Small intestine (tissue), 7 donors: Measurements from ENCODE around the gene CDH23. TPM values are rescaled to one million over a fixed set of nuclear protein-coding genes. Genes with fewer than 3 reads are reported as not detected.

Experiments
- DNase-seq, 2 donors: peaks; one replicate each; pipeline versions ENCODE4 v3.0.0 to v3.0.0-alpha.2; 2013
- FAIRE-seq: peaks from 2 replicates; lab custom pipeline; 2012; peaks lifted over from hg19 to GRCh38; lab: Jason Lieb, UNC
- H3K27ac ChIP-seq, 3 donors: one replicate each; pipeline ENCODE4 v1.5.1; 2013; ENCODE audit warnings: low read length in 2 of 3, mild to moderate bottlenecking in 2 of 3, control low read depth in 1 of 3, inconsistent platforms in 1 of 3, low read depth in 1 of 3, moderate library complexity in 1 of 3
- H3K27me3 ChIP-seq, 3 donors: one replicate each; pipeline ENCODE4 v1.6.1; 2013; ENCODE audit warnings: low read length in 3 of 3, inconsistent platforms in 1 of 3; ENCODE audit not compliant: control insufficient read depth in 3 of 3, insufficient read depth in 3 of 3
- H3K36me3 ChIP-seq, 3 donors: one replicate each; pipeline ENCODE4 v1.6.1; 2013; ENCODE audit warnings: low read length in 3 of 3, inconsistent platforms in 1 of 3, low read depth in 1 of 3, mild to moderate bottlenecking in 1 of 3, moderate library complexity in 1 of 3; ENCODE audit not compliant: control insufficient read depth in 3 of 3, insufficient read depth in 2 of 3
- H3K4me1 ChIP-seq, 3 donors: one replicate each; pipeline ENCODE4 v1.6.1; 2013; ENCODE audit warnings: low read length in 2 of 3, inconsistent platforms in 1 of 3, low read depth in 1 of 3, mild to moderate bottlenecking in 1 of 3, moderate library complexity in 1 of 3; ENCODE audit not compliant: control insufficient read depth in 3 of 3, insufficient read depth in 2 of 3
- H3K4me3 ChIP-seq, 3 donors: one replicate each; pipeline ENCODE4 v1.5.1; 2013; ENCODE audit warnings: low read length in 3 of 3, control low read depth in 1 of 3, inconsistent platforms in 1 of 3, low read depth in 1 of 3, mild to moderate bottlenecking in 1 of 3, moderate library complexity in 1 of 3
- H3K9me3 ChIP-seq, 2 donors: one replicate each; pipeline ENCODE4 v1.6.1; 2013; ENCODE audit warnings: low read depth in 1 of 2, low read length in 1 of 2; ENCODE audit not compliant: control insufficient read depth in 2 of 2, insufficient read depth in 1 of 2
- WGBS, 3 donors: extraction: QIAGEN DNeasy Blood & Tissue Kit; methylation state at CpG; one replicate each; pipeline ENCODE4 v1.1.7; 2013; 5-methylcytosine and 5-hydroxymethylcytosine counted together
- polyA plus RNA-seq, 4 donors: library from polyadenylated mRNA; stranded (reverse) in 3 of 4; unstranded in 1 of 4; fragments of 200-250 nt in 3 of 4; fragments of 120-200 nt in 1 of 4; gene quantifications; one replicate each; pipeline versions ENCODE4 v1.2.1 to v1.2.3, GENCODE V29; 2013
- donor health status: healthy with polysubstance abuse.
- donor health status: control.
- donor health status: control.
- donor health status: Bipolar disorder and iron deficiency.
- donor health status: healthy.

CDH23 gene
- polyA plus RNA-seq, 4 donors: 0.89 to 2.5 (median 1.6) TPM

DNA sequence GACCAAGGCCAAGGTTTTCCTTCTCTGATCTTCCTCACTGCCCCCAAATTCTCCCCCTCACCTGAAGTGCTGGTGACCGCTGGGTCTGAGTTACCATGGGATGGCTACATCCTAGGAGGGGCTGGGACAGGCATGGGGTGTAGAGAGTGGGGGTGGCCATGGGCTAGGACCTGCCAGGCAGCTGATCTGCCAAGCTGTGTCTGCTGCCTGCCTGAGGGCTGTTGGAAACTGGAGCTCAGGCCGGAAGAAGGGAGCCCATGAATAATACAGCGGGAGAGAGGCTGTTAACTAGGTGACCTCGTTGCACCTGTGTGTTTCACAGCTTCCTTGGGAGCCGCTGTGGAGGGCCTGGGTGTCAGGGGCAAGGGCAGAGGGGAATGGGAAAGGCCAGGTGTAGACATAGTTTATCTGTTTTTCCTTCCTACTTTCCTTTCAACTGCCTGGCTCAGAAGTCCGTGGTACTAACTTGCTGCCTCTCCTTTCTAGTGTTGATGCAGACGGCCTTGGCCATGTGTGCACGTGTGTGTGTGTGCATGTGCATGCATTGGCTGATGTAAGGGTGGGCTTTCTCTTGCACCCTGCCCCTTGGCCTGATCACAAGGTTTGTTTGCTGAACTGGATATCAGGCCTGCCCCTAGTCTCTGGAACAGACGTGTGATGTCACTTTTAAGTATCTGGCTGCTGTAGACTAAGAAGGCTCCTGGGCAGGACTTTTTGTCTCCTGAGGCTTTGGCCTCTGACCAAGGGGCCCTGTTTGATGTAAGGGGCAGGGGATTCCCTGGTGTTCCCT lies 11.9 kb downstream of the CDH23 start:
- no peaks in the 10 kb centered on the region for H3K36me3 ChIP-seq
- no peak overlapping the region for H3K27ac ChIP-seq
- FAIRE-seq: no peak
- H3K27me3 ChIP-seq: peaks cover 0 to 13% (median 0%) of the 10 kb centered on the region in 3 donors
- H3K9me3 ChIP-seq: no peaks in the 10 kb centered on the region
- 73 to 79% (median 75%) methylated on average over 9 of the region's 9 CpGs for whole genome bisulfite sequencing, 3 donors
- H3K4me1 ChIP-seq: no peaks in the 10 kb centered on the region
- DNase-seq: no peak
- no peak overlapping the region for H3K4me3 ChIP-seq

GRCh38 chr10:71409516-71410104 lies 12.9 kb downstream of the CDH23 start:
- no peaks in the 10 kb centered on the region for H3K4me1 ChIP-seq
- no peaks in the 10 kb centered on the region for H3K9me3 ChIP-seq
- no peak overlapping the region for H3K27ac ChIP-seq
- H3K36me3 ChIP-seq: no peaks in the 10 kb centered on the region
- no peak for FAIRE-seq
- H3K4me3 ChIP-seq: no peak overlapping the region
- peaks cover 0 to 9% (median 0%) of the 10 kb centered on the region in 3 donors for H3K27me3 ChIP-seq
- DNase-seq: no peak
- WGBS, 3 donors: 58 to 71% (median 66%) methylated on average over 3 of the region's 3 CpGs

DNA sequence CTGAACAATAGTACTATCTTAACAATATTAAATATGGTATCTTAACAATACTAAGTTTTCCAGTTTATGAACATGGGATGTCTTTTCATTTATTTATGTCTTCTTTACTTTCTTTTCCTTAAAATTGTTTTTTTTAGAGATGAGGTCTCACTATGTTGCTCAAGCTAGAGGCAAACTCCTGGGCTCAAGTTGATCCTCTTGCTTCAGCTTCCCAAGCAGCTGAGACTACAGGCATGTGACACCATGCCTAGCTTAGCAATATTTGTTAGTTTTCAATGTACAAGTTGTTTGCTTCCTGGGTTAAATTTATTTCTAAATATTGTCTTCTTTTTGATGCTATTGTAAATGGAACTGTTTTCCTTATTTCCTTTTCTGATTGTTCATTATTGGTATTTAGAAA lies 16.9 kb downstream of the CDH23 start:
- no peaks in the 10 kb centered on the region for H3K36me3 ChIP-seq
- no peak overlapping the region for H3K27ac ChIP-seq
- no peaks in the 10 kb centered on the region for H3K4me1 ChIP-seq
- no peak overlapping the region for H3K4me3 ChIP-seq
- peaks cover 0 to 8% (median 7%) of the 10 kb centered on the region in 3 donors for H3K27me3 ChIP-seq
- FAIRE-seq (no peak), DNase-seq (no peak)
- peaks cover 0 to 5% of the 10 kb centered on the region in 2 donors for H3K9me3 ChIP-seq

DNA sequence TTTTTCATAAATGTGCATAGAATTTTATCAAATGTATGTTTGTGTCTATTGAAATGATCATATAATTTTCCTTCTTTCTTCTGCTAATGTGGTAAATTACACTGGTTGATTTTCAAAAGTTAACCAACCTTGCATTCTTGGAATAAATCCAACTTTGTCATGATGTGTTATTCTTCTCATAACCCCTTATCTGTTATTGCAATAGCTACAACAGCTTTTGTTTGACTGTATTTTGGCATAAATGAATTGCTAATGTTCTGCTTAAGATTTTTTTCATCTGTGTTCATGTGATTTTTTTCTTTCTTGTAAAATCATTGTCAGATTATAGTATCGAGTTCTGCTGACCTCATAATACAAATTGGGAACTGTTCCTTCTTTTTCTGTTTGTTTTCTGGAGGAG lies 17.6 kb downstream of the CDH23 start:
- Histone ChIP-seq H3K9me3 (peaks cover 0 to 5% of the 10 kb centered on the region in 2 donors), H3K27ac (no peak overlapping the region), H3K36me3 (no peaks in the 10 kb centered on the region), H3K4me1 (no peaks in the 10 kb centered on the region), H3K4me3 (no peak overlapping the region), H3K27me3 (peaks cover 0 to 8% (median 7%) of the 10 kb centered on the region in 3 donors)
- FAIRE-seq (no peak), DNase-seq (no peak)
- 25 to 51% (median 39%) methylated on average over 1 of the region's 1 CpG for WGBS, 3 donors

DNA sequence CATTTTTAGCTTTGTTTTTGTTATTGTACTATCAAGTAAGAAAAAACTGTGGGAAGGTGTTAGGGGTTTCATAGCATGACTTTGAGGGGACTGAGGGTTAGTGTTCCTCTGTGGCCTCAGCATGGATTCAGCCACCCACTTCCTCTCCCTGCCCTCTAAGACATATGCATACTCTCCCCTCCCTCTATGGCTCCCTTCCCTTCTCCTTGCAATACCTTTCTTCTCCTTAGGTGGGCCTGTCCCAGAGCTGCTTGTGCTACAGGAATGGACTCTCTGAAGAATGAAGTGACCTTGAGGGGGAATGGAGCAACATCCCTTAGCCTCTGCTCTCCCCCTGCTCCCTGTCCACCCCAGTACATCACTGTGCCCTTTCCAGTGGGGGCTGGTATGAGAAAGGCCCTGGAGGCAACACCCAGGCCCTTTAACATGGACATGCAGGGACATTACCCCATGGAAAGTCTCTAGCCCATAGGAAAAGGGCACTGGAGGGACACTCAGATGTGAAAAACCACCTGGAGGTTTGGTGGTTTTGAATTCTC lies 22.4 kb downstream of the CDH23 start:
- Histone ChIP-seq H3K36me3 (no peaks in the 10 kb centered on the region), H3K27me3 (peaks cover 0 to 12% (median 7%) of the 10 kb centered on the region in 3 donors), H3K4me1 (no peaks in the 10 kb centered on the region), H3K27ac (no peak overlapping the region), H3K9me3 (peaks cover 0 to 5% of the 10 kb centered on the region in 2 donors), H3K4me3 (no peak overlapping the region)
- no peak for DNase-seq
- FAIRE-seq: no peak

DNA sequence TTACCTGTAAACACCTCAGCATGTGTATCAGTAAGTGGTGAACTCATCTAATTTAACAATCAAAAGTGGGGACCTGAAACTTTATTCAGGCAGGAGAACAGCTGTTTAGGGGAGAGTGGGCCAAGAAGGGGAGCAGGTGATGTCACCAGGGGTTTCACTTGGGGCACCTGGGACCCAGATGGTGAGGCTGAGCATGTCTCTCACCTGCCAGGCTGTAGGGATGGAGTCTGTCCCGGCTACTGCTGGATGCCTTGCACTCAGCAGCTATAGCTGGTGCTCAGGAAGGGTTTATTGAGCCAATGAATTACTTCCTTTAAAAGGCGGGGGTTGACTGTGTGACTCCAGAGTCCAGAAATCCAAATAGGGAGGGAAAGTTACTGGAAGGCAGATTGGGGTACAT lies 23.0 kb downstream of the CDH23 start:
- H3K27me3 ChIP-seq: peaks cover 0 to 13% (median 7%) of the 10 kb centered on the region in 3 donors
- H3K9me3 ChIP-seq: peaks cover 0 to 5% of the 10 kb centered on the region in 2 donors
- no peaks in the 10 kb centered on the region for H3K4me1 ChIP-seq
- DNase-seq (no peak), FAIRE-seq (no peak)
- no peak overlapping the region for H3K4me3 ChIP-seq
- H3K27ac ChIP-seq: no peak overlapping the region
- 17 to 69% (median 49%) methylated on average over 2 of the region's 2 CpGs for WGBS, 3 donors
- no peaks in the 10 kb centered on the region for H3K36me3 ChIP-seq

GRCh38 chr10:71421075-71421434 lies 24.3 kb downstream of the CDH23 start:
- no peak for DNase-seq
- FAIRE-seq: no peak
- WGBS, 3 donors: 78 to 82% (median 79%) methylated on average over 4 of the region's 4 CpGs
- Histone ChIP-seq H3K4me1 (no peaks in the 10 kb centered on the region), H3K27me3 (peaks cover 0 to 10% (median 7%) of the 10 kb centered on the region in 3 donors), H3K4me3 (no peak overlapping the region), H3K27ac (no peak overlapping the region), H3K9me3 (peaks cover 0 to 5% of the 10 kb centered on the region in 2 donors), H3K36me3 (no peaks in the 10 kb centered on the region)

DNA sequence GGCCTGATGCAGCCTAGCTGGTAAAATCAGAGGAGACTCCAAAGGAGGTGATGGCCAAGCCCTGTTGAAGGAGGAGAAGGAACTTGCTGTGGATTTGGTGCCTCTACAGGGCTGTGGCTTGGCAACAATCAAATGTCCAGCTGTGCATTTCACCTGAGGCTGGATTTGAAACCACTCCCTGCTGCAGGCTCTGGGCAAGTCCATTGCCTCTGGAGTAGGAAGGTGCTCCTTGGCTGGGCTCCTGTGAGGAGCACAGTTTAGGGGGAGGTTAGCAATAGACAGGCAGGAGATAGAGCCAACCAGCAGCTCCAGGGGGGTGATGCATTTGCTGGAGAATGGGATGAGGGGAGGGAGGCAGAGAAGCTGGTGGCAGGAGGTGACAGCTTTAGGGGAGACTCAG lies 26.5 kb downstream of the CDH23 start:
- Histone ChIP-seq H3K36me3 (no peaks in the 10 kb centered on the region), H3K27ac (no peak overlapping the region), H3K4me1 (no peaks in the 10 kb centered on the region), H3K27me3 (peaks cover 0 to 10% (median 3%) of the 10 kb centered on the region in 3 donors), H3K4me3 (no peak overlapping the region), H3K9me3 (peaks cover 0 to 2% of the 10 kb centered on the region in 2 donors)
- DNase-seq (no peak), FAIRE-seq (no peak)
